AG20443 (cell line): ENCODE measurements around the gene CEP43.

ENCODE experiments used
- DNase-seq: peaks from one replicate; pipeline ENCODE4 v3.0.0; 2012; ENCODE audit warnings: low spot score, mixed read lengths

The CEP43 gene

GRCh38 chr6:166966268-166966667 is 32.9 kb upstream of the CEP43 start:
- no peak for DNase-seq

GRCh38 chr6:166969390-166970002 is 29.7 kb upstream of the CEP43 start:
- DNase-seq = no peak

- DNase-seq = no peak
These were observed 29.1 kb upstream of the CEP43 start for GRCh38 chr6:166970091-166970490.

GRCh38 chr6:166970776-166971175 is 28.4 kb upstream of the CEP43 start:
- no peak for DNase-seq

- DNase-seq = no peak
These were observed 27.9 kb upstream of the CEP43 start for GRCh38 chr6:166971271-166971670.

- DNase-seq = no peak
These were observed 27.1 kb upstream of the CEP43 start for GRCh38 chr6:166972101-166972500.

GRCh38 chr6:166976636-166977035 is 22.6 kb upstream of the CEP43 start:
- DNase-seq = no peak

- DNase-seq = no peak
These were observed 21.3 kb upstream of the CEP43 start for GRCh38 chr6:166977621-166978525.

GRCh38 chr6:166980738-166981137 is 18.5 kb upstream of the CEP43 start:
- no peak for DNase-seq

- no peak for DNase-seq
These were observed 11.7 kb upstream of the CEP43 start for GRCh38 chr6:166987448-166987847.

GRCh38 chr6:166987930-166988329 is 11.3 kb upstream of the CEP43 start:
- DNase-seq = no peak

GRCh38 chr6:166988674-166989201 is 10.5 kb upstream of the CEP43 start:
- no peak for DNase-seq

GRCh38 chr6:166989427-166990032 is 9.7 kb upstream of the CEP43 start:
- peak; percentile 47 for DNase-seq

GRCh38 chr6:166996406-166996805 is 2.8 kb upstream of the CEP43 start:
- DNase-seq = no peak

GRCh38 chr6:166997348-166997747 is 1.8 kb upstream of the CEP43 start:
- no peak for DNase-seq

GRCh38 chr6:166997768-166998255 is 1.4 kb upstream of the CEP43 start:
- DNase-seq = peak; percentile 70

GRCh38 chr6:166998256-166999144 is 697 bp upstream of the CEP43 start:
- peak; percentile 11 for DNase-seq

GRCh38 chr6:166999884-167000253 is 672 bp downstream of the CEP43 start:
- DNase-seq = no peak

- DNase-seq = no peak
These were observed 1.6 kb downstream of the CEP43 start for GRCh38 chr6:167000759-167001158.

GRCh38 chr6:167005350-167006159 is 6.4 kb downstream of the CEP43 start:
- DNase-seq = no peak

- no peak for DNase-seq
These were observed 8.8 kb downstream of the CEP43 start for GRCh38 chr6:167007985-167008384.
